HEK293 (cell line): ENCODE data around the gene CLDN7.

Experiments used
- EGR2 ChIP-seq: fragments of 450-650 bp; formaldehyde crosslinking; IDR thresholded peaks from 2 replicates; pipeline ENCODE4 v1.5.1; 2016; ENCODE audit warnings: low read depth, missing biosample characterization, missing genetic modification characterization
- ELK4 ChIP-seq: IDR thresholded peaks from 2 replicates; pipeline ENCODE4 v1.6.1; 2011; ENCODE audit warnings: mild to moderate bottlenecking, low read depth, low read length, borderline replicate concordance
- FEZF1 ChIP-seq: fragments of 450-650 bp; formaldehyde crosslinking; IDR thresholded peaks from 2 replicates; pipeline ENCODE4 v1.5.1; 2016; ENCODE audit warnings: missing biosample characterization, missing genetic modification characterization
- GLI2 ChIP-seq: fragments of 450-650 bp; formaldehyde crosslinking; IDR thresholded peaks from 2 replicates; pipeline ENCODE4; 2017; ENCODE audit warnings: missing biosample characterization, missing genetic modification characterization, low read depth, borderline replicate concordance
- GLIS2 ChIP-seq: fragments of 450-650 bp; formaldehyde crosslinking; IDR thresholded peaks from 2 replicates; pipeline ENCODE4 v1.5.1; 2016; ENCODE audit warnings: missing biosample characterization, missing genetic modification characterization
- KLF16 ChIP-seq: fragments of 450-650 bp; formaldehyde crosslinking; IDR thresholded peaks from 2 replicates; pipeline ENCODE4 v1.5.1; 2017; ENCODE audit warnings: missing biosample characterization, missing genetic modification characterization
- KLF17 ChIP-seq: fragments of 450-650 bp; formaldehyde crosslinking; IDR thresholded peaks from 2 replicates; pipeline ENCODE4 v1.5.1; 2016; ENCODE audit warnings: missing biosample characterization, missing genetic modification characterization
- KLF8 ChIP-seq: fragments of 450-650 bp; formaldehyde crosslinking; IDR thresholded peaks from 2 replicates; pipeline ENCODE4 v1.5.1; 2016; ENCODE audit warnings: missing biosample characterization, missing genetic modification characterization
- SALL2 ChIP-seq: fragments of 450-650 bp; formaldehyde crosslinking; IDR thresholded peaks from 2 replicates; pipeline ENCODE4 v1.5.0; 2017; ENCODE audit warnings: missing biosample characterization, mild to moderate bottlenecking, missing genetic modification characterization, borderline replicate concordance
- ZBTB49 ChIP-seq: fragments of 450-650 bp; formaldehyde crosslinking; IDR thresholded peaks from 2 replicates; pipeline ENCODE4 v1.5.1; 2016; ENCODE audit warnings: missing biosample characterization, missing genetic modification characterization, low read depth
- ZBTB8A ChIP-seq: fragments of 450-650 bp; formaldehyde crosslinking; IDR thresholded peaks from 2 replicates; pipeline ENCODE4 v1.5.1; 2016; ENCODE audit warnings: missing biosample characterization, missing genetic modification characterization
- ZFHX2 ChIP-seq: fragments of 450-650 bp; formaldehyde crosslinking; conservative IDR thresholded peaks from 2 replicates; pipeline ENCODE4 v1.5.1; 2016; ENCODE audit warnings: missing biosample characterization, missing genetic modification characterization
- ZNF121 ChIP-seq: fragments of 450-650 bp; formaldehyde crosslinking; IDR thresholded peaks from 2 replicates; pipeline ENCODE4 v1.5.1; 2016; ENCODE audit warnings: missing biosample characterization, missing genetic modification characterization
- ZNF133 ChIP-seq: fragments of 450-650 bp; formaldehyde crosslinking; IDR thresholded peaks from 2 replicates; pipeline ENCODE4 v1.5.1; 2016; ENCODE audit warnings: missing biosample characterization, missing genetic modification characterization
- ZNF140 ChIP-seq: fragments of 450-650 bp; formaldehyde crosslinking; IDR thresholded peaks from 2 replicates; pipeline ENCODE4 v1.5.1; 2016; ENCODE audit warnings: missing biosample characterization, missing genetic modification characterization
- ZNF184 ChIP-seq: fragments of 450-650 bp; IDR thresholded peaks from 2 replicates; pipeline ENCODE4 v1.5.1; 2018; ENCODE audit warnings: missing biosample characterization, mild to moderate bottlenecking, missing genetic modification characterization
- ZNF2 ChIP-seq: fragments of 450-650 bp; formaldehyde crosslinking; IDR thresholded peaks from 2 replicates; pipeline ENCODE4 v1.5.1; 2016; ENCODE audit warnings: missing biosample characterization, missing genetic modification characterization
- ZNF221 ChIP-seq: fragments of 450-650 bp; formaldehyde crosslinking; IDR thresholded peaks from 2 replicates; pipeline ENCODE4 v1.5.1; 2017; ENCODE audit warnings: missing biosample characterization, missing genetic modification characterization, borderline replicate concordance
- ZNF24 ChIP-seq: fragments of 450-650 bp; formaldehyde crosslinking; IDR thresholded peaks from 2 replicates; pipeline ENCODE4 v1.5.1; 2016; ENCODE audit warnings: missing biosample characterization, missing genetic modification characterization
- ZNF266 ChIP-seq: fragments of 450-650 bp; formaldehyde crosslinking; IDR thresholded peaks from 2 replicates; pipeline ENCODE4 v1.5.1; 2016; ENCODE audit warnings: missing biosample characterization, missing genetic modification characterization, low read depth
- ZNF302 ChIP-seq: fragments of 450-650 bp; formaldehyde crosslinking; IDR thresholded peaks from 2 replicates; pipeline ENCODE4 v1.5.1; 2016; ENCODE audit warnings: missing biosample characterization, missing genetic modification characterization, low read depth
- ZNF394 ChIP-seq: fragments of 450-650 bp; formaldehyde crosslinking; IDR thresholded peaks from 2 replicates; pipeline ENCODE4 v1.5.1; 2016; ENCODE audit warnings: missing biosample characterization, missing genetic modification characterization, mild to moderate bottlenecking, moderate library complexity, borderline replicate concordance
- ZNF404 ChIP-seq: fragments of 450-650 bp; formaldehyde crosslinking; IDR thresholded peaks from 2 replicates; pipeline ENCODE4 v1.5.1; 2017; ENCODE audit warnings: missing biosample characterization, missing genetic modification characterization
- ZNF473 ChIP-seq: fragments of 450-650 bp; formaldehyde crosslinking; IDR thresholded peaks from 2 replicates; pipeline ENCODE4 v1.5.1; 2017; ENCODE audit warnings: missing biosample characterization, missing genetic modification characterization
- ZNF48 ChIP-seq: fragments of 450-650 bp; formaldehyde crosslinking; IDR thresholded peaks from 2 replicates; pipeline ENCODE4 v1.5.1; 2016; ENCODE audit warnings: missing biosample characterization, missing genetic modification characterization
- ZNF510 ChIP-seq: fragments of 450-650 bp; formaldehyde crosslinking; IDR thresholded peaks from 2 replicates; pipeline ENCODE4 v1.5.1; 2018; ENCODE audit warnings: mild to moderate bottlenecking, missing genetic modification characterization, missing biosample characterization; ENCODE audit not compliant: insufficient replicate concordance
- ZNF549 ChIP-seq: fragments of 450-650 bp; IDR thresholded peaks from 2 replicates; pipeline ENCODE4 v1.5.1; 2018; ENCODE audit warnings: missing biosample characterization, missing genetic modification characterization, mild to moderate bottlenecking, inconsistent platforms, moderate library complexity
- ZNF558 ChIP-seq: fragments of 450-650 bp; formaldehyde crosslinking; IDR thresholded peaks from 2 replicates; pipeline ENCODE4 v1.5.1; 2016; ENCODE audit warnings: missing biosample characterization, missing genetic modification characterization
- ZNF585B ChIP-seq: fragments of 450-650 bp; formaldehyde crosslinking; IDR thresholded peaks from 2 replicates; pipeline ENCODE4 v1.5.1; 2016; ENCODE audit warnings: missing biosample characterization, missing genetic modification characterization
- ZNF658 ChIP-seq: fragments of 450-650 bp; formaldehyde crosslinking; IDR thresholded peaks from 2 replicates; pipeline ENCODE4; 2016; ENCODE audit warnings: missing biosample characterization, missing genetic modification characterization
- ZNF677 ChIP-seq: fragments of 450-650 bp; IDR thresholded peaks from 2 replicates; pipeline ENCODE4 v1.5.0; 2018; ENCODE audit warnings: missing biosample characterization, mild to moderate bottlenecking, missing genetic modification characterization, moderate library complexity
- ZNF76 ChIP-seq: fragments of 450-650 bp; formaldehyde crosslinking; IDR thresholded peaks from 2 replicates; pipeline ENCODE4; 2016; ENCODE audit warnings: low read depth, missing biosample characterization, missing genetic modification characterization, borderline replicate concordance
- ZNF830 ChIP-seq: fragments of 450-650 bp; IDR thresholded peaks from 2 replicates; pipeline ENCODE4 v1.5.0; 2018; ENCODE audit warnings: missing biosample characterization, missing genetic modification characterization, low read depth, mild to moderate bottlenecking, moderate library complexity
- ZSCAN30 ChIP-seq: fragments of 450-650 bp; IDR thresholded peaks from 2 replicates; pipeline ENCODE4 v1.5.1; 2018; ENCODE audit warnings: missing biosample characterization, mild to moderate bottlenecking, missing genetic modification characterization, moderate library complexity

The CLDN7 gene

GRCh38 chr17:7281074-7281952 lies 19.0 kb upstream of the CLDN7 start, which contains the start of gene SLC2A4 (continued):
- no peak for TF ChIP-seq ELK4
- TF ChIP-seq ZNF394 (tag by site-specific recombination), result no peak
- TF ChIP-seq ZNF48 (tag by site-specific recombination), result no peak
- no peak for TF ChIP-seq ZNF549 (tag by site-specific recombination)
- TF ChIP-seq ZBTB8A (tag by site-specific recombination), result no peak
- TF ChIP-seq KLF8 (tag by site-specific recombination), result peak; percentile 81
- TF ChIP-seq ZNF302, result no peak
- TF ChIP-seq ZNF830, result no peak
- TF ChIP-seq ZNF677 (tag by site-specific recombination), result no peak
- TF ChIP-seq ZNF184, result no peak
- TF ChIP-seq ZNF140 (tag by site-specific recombination), result no peak
- no peak for TF ChIP-seq GLI2 (tag by site-specific recombination)
- no peak; the same call in 1 of the 2 replicates for TF ChIP-seq EGR2 (tag by site-specific recombination)
- TF ChIP-seq ZFHX2 (tag by site-specific recombination), result peak; percentile 76
- TF ChIP-seq ZNF404 (tag by site-specific recombination), result no peak
- TF ChIP-seq ZNF221, result no peak
- TF ChIP-seq FEZF1 (tag by site-specific recombination), result no peak
- no peak for TF ChIP-seq ZBTB49 (tag by site-specific recombination)
- no peak for TF ChIP-seq ZNF76 (tag by site-specific recombination)
- peak; percentile 63; the same call in 1 of the 2 replicates for TF ChIP-seq GLIS2 (tag by site-specific recombination)
- TF ChIP-seq SALL2, result no peak
- TF ChIP-seq KLF17 (tag by site-specific recombination), result 0 out of 2 replicates have a peak, but pooled peaks have one; percentile 24
- no peak for TF ChIP-seq ZNF133 (tag by site-specific recombination)
- peak; percentile 72; the same call in 1 of the 2 replicates for TF ChIP-seq ZNF121
- no peak for TF ChIP-seq ZNF24 (tag by site-specific recombination)
- no peak for TF ChIP-seq ZNF558
- TF ChIP-seq ZNF2 (tag by site-specific recombination), result no peak
- TF ChIP-seq ZSCAN30 (tag by site-specific recombination), result no peak
- TF ChIP-seq ZNF266 (tag by site-specific recombination), result no peak
- no peak for TF ChIP-seq ZNF510 (tag by site-specific recombination)
- TF ChIP-seq ZNF585B (tag by site-specific recombination), result no peak
- TF ChIP-seq ZNF473 (tag by site-specific recombination), result no peak
- peak; percentile 57; the same call in 1 of the 2 replicates for TF ChIP-seq KLF16
- no peak for TF ChIP-seq ZNF658 (tag by site-specific recombination)
